HepG2 (cell line): ENCODE data around the gene EIF5A2. TPM values are rescaled to one million over a fixed set of nuclear protein-coding genes. Genes with fewer than 3 reads are reported as not detected.

Experiments used
- ATAC-seq: fragments of 200-7000 bp; cut with Tn5 transposase; 3 replicates; pipeline ENCODE4 v1.9.1; 2020; ENCODE audit warnings: mild to moderate bottlenecking, moderate library complexity
- BruUV-seq: library from RNA; stranded (reverse); fragments of 400-500 nt; replicated peaks from 2 replicates; lab custom pipeline; 2021; lab: Mats Ljungman, UMichigan
- CTCF ChIA-PET: fragments of 300-600 bp; formaldehyde crosslinking; extraction: SDS; loops from one replicate; lab custom pipeline; 2021; ENCODE audit warnings: low total read pairs, inconsistent platforms, low intra/inter-chr PET ratio; lab: Yijun Ruan, JAX
- POLR2A ChIA-PET: fragments of 350-600 bp; sonication (Branson Sonifier 250); formaldehyde crosslinking; loops from one replicate; lab custom pipeline; 2020; ENCODE audit warnings: antibody characterized with exemption, inconsistent platforms; lab: Yijun Ruan, JAX
- DNase-seq: peaks from one replicate; pipeline ENCODE4 v3.0.0-alpha.2; 2015; ENCODE audit warnings: low spot score
- FAIRE-seq: peaks from 3 replicates; lab custom pipeline; 2011; peaks lifted over from hg19 to GRCh38; lab: Jason Lieb, UNC
- H2AFZ ChIP-seq: one replicate; pipeline ENCODE4 v1.6.1; 2011; ENCODE audit warnings: low read length, inconsistent platforms
- H3K27ac ChIP-seq: fragments of 300-600 bp; 3 replicates; pipeline ENCODE4 v1.8.0; 2011; ENCODE audit warnings: mixed run types, mild to moderate bottlenecking, mixed read lengths, low read length, inconsistent platforms; ENCODE audit not compliant: insufficient read depth; ENCODE audit errors: extremely low read length
- H3K27me3 ChIP-seq, 2 experiments: fragments of 200-600 bp in 1 of 2; 2 replicates in 1 of 2; 3 replicates in 1 of 2; pipeline versions ENCODE4 v1.6.0 to v1.8.0; 2011; ENCODE audit warnings: low read length in 2 of 2, mild to moderate bottlenecking in 2 of 2, moderate library complexity in 2 of 2, inconsistent platforms in 1 of 2; ENCODE audit not compliant: insufficient read depth in 2 of 2, control insufficient read depth in 1 of 2
- H3K36me3 ChIP-seq, 2 experiments: fragments of 200-600 bp in 1 of 2; replicated peaks in 1 of 2; 2 replicates in 1 of 2; 3 replicates in 1 of 2; pipeline versions ENCODE4 v1.5.1 to v1.8.0; 2011; ENCODE audit warnings: low read length in 2 of 2, inconsistent platforms in 1 of 2; ENCODE audit not compliant: insufficient read depth in 2 of 2, control insufficient read depth in 1 of 2
- H3K4me1 ChIP-seq: 2 replicates; pipeline ENCODE4 v1.5.1; 2012; ENCODE audit warnings: low read length, inconsistent platforms; ENCODE audit not compliant: insufficient read depth
- H3K4me2 ChIP-seq: 2 replicates; pipeline ENCODE4 v1.6.0; 2011; ENCODE audit warnings: low read depth, low read length, inconsistent platforms
- H3K4me3 ChIP-seq, 3 experiments: fragments of 200-600 bp in 1 of 3; sonication (generic), shearing (Covaris generic) in 1 of 3; replicated peaks in 1 of 3; 2 replicates each; pipeline ENCODE4 v1.5.1; 2011 to 2016; ENCODE audit warnings: low read length in 3 of 3, inconsistent platforms in 2 of 3, low read depth in 2 of 3, mild to moderate bottlenecking in 2 of 3, control low read depth in 1 of 3, mixed read lengths in 1 of 3; ENCODE audit not compliant: insufficient read depth in 1 of 3
- H3K79me2 ChIP-seq: one replicate; pipeline ENCODE4 v1.6.1; 2011; ENCODE audit warnings: low read length, inconsistent platforms; ENCODE audit not compliant: insufficient read depth
- H3K9ac ChIP-seq: 2 replicates; pipeline ENCODE4 v1.6.0; 2011; ENCODE audit warnings: mild to moderate bottlenecking, low read depth, low read length, inconsistent platforms; ENCODE audit not compliant: insufficient read depth
- H3K9me3 ChIP-seq: 2 replicates; pipeline ENCODE4 v1.5.1; 2012; ENCODE audit warnings: mild to moderate bottlenecking, low read length
- H4K20me1 ChIP-seq: 2 replicates; pipeline ENCODE4 v1.6.0; 2011; ENCODE audit warnings: inconsistent platforms, mild to moderate bottlenecking, low read length, moderate library complexity; ENCODE audit not compliant: insufficient read depth
- ARHGAP35 ChIP-seq: sonication (generic); formaldehyde crosslinking; IDR thresholded peaks from 2 replicates; pipeline ENCODE4 v1.9.0; 2022; ENCODE audit warnings: mild to moderate bottlenecking, inconsistent platforms, moderate library complexity, missing genetic modification reagents, borderline replicate concordance
- MAFF ChIP-seq: IDR thresholded peaks from 2 replicates; pipeline ENCODE4 v1.6.1; 2011; ENCODE audit warnings: low read depth, low read length, improper control_type of control experiment
- MAFK ChIP-seq, 2 experiments: IDR thresholded peaks in 1 of 2; conservative IDR thresholded peaks in 1 of 2; 2 replicates each; pipeline ENCODE4 v1.6.1; 2011; ENCODE audit warnings: improper control_type of control experiment in 2 of 2, low read length in 2 of 2
- NAIF1 ChIP-seq: sonication (generic); formaldehyde crosslinking; IDR thresholded peaks from 2 replicates; pipeline ENCODE4 v1.5.0; 2020; ENCODE audit warnings: mild to moderate bottlenecking, missing genetic modification reagents, borderline replicate concordance
- RNF2 ChIP-seq: fragments of 450-650 bp; conservative IDR thresholded peaks from 2 replicates; pipeline ENCODE4 v1.6.1; 2016; ENCODE audit warnings: low read depth
- TCF7L2 ChIP-seq: IDR thresholded peaks from 2 replicates; pipeline ENCODE4 v1.6.1; 2011; ENCODE audit warnings: mild to moderate bottlenecking, low read depth, low read length, moderate library complexity
- ZFP62 ChIP-seq: sonication (generic); formaldehyde crosslinking; IDR thresholded peaks from 2 replicates; pipeline ENCODE4 v1.4.0; 2020; ENCODE audit warnings: missing genetic modification reagents
- ZNF235 ChIP-seq: sonication (generic); formaldehyde crosslinking; IDR thresholded peaks from 2 replicates; pipeline ENCODE4 v1.8.1; 2023; ENCODE audit warnings: mild to moderate bottlenecking, missing genetic modification reagents, borderline replicate concordance
- WGBS: methylation state at CpG from one replicate; pipeline ENCODE4 v1.1.6; 2017; ENCODE audit warnings: low lambda C conversion rate; 5-methylcytosine and 5-hydroxymethylcytosine counted together
- in situ Hi-C: cut with HindIII; loops from 2 replicates; pipeline ENCODE4 v1.10.0; 2017; ENCODE audit warnings: low pct_unique_long_range_greater_than_20kb; ENCODE audit not compliant: extremely low pct_ligation_motif_present
- intact Hi-C: fragments of 100-400 bp; cut with micrococcal nuclease; formaldehyde crosslinking; loops from one replicate; pipeline ENCODE4 v1.10.0; 2022; ENCODE audit not compliant: unreplicated experiment
- polyA plus RNA-seq, 8 experiments: library from polyadenylated mRNA; depleted of rRNA in 3 of 8; stranded (reverse) in 7 of 8; unstranded in 1 of 8; fragments of >200 nt; fragmentation: Illumina TruSeq in 4 of 8; extraction: Trizol in 4 of 8; gene quantifications; 2 replicates each; pipeline versions ENCODE4 v1.2.1 to v1.2.3, GENCODE V29; 2011 to 2016; ENCODE audit warnings: low read depth in 4 of 8, missing spikeins in 1 of 8, mixed read lengths in 1 of 8; ENCODE audit not compliant: insufficient read depth in 1 of 8
- total RNA-seq, 5 experiments: library from RNA; depleted of rRNA; stranded (reverse); fragments of >200 nt; fragmentation: Illumina TruSeq; extraction: Trizol; gene quantifications; 2 replicates each; pipeline ENCODE4 v1.2.3, GENCODE V29; 2016; ENCODE audit warnings: low read depth in 1 of 5
- TF ChIP-seq, protein P1 (sequence below): sonication (generic); formaldehyde crosslinking; IDR thresholded peaks from 2 replicates; pipeline ENCODE4 v1.5.0; 2020; ENCODE audit warnings: mild to moderate bottlenecking, low read depth, missing genetic modification reagents, borderline replicate concordance
- TF ChIP-seq, protein P2 (sequence below): IDR thresholded peaks from 2 replicates; pipeline ENCODE4 v1.6.1; 2016; ENCODE audit warnings: missing compliant biosample characterization, missing genetic modification reagents, borderline replicate concordance
- TF ChIP-seq, protein P3 (sequence below): sonication (generic); formaldehyde crosslinking; conservative IDR thresholded peaks from 2 replicates; pipeline ENCODE4 v1.8.0; 2022; ENCODE audit warnings: mild to moderate bottlenecking, moderate library complexity, missing genetic modification reagents
- TF ChIP-seq, protein P4 (sequence below): sonication (generic); formaldehyde crosslinking; IDR thresholded peaks from 2 replicates; pipeline ENCODE4; 2020; ENCODE audit warnings: missing genetic modification reagents, mild to moderate bottlenecking, borderline replicate concordance

Gene EIF5A2
- total and polyA plus RNA-seq, 2 of the 13 experiments (the other 11 are each of a cell fraction or from before 2014, with no cell fraction given) = 3.5 to 9.4 TPM

DNA sequence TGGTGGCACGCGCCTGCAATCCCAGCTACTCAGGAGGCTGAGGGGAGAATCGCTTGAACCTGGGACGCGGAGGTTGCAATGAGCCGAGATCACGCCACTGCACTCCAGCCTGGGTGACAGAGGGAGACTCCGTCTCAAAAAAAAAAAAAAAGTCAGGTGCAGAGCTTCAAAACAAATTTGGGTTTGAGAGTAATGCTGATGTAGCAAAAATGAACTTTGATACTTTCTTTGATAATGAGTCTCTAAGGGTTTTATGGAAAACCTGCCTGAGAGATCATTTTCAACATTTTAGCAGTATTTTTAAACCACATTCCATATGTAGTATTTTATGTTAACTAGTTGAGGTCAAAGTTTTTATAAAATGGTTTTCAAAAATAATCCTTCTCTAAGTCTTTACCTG is 14.5 kb downstream of the EIF5A2 start:
- in situ Hi-C loops = no loop called here
- Histone ChIP-seq H2AFZ (no peak overlapping the region), H3K4me3 (no peak overlapping the region), H3K9me3 (peaks cover 7% of the 10 kb centered on the region; the same call in 1 of the 2 replicates), H3K4me1 (no peaks in the 10 kb centered on the region), H3K27ac (no peak overlapping the region), H3K4me2 (no peak overlapping the region), H3K36me3 (no peaks in the 10 kb centered on the region), H3K27me3 (no peaks in the 10 kb centered on the region), H3K9ac (no peak overlapping the region), H3K79me2 (no peaks in the 10 kb centered on the region), H4K20me1 (no peaks in the 10 kb centered on the region)
- ChIA-PET CTCF (no interaction called here), POLR2A (no interaction called here)
- intact Hi-C loops = no loop called here
- no peak for FAIRE-seq
- DNase-seq = no peak
- no peak for ATAC-seq
- WGBS = 97% methylated on average over 8 of the region's 8 CpGs
- TF ChIP-seq MAFF (peak; percentile 94), NAIF1 (CRISPR knock-in tag) (no peak), MAFK (conservative IDR thresholded peaks at IDR 0.05 in 1 of 2, IDR thresholded peaks at IDR 0.05 in 1 of 2; ENCODE audit: low read length in 2 of 2) (peak; percentile 94 to 96), RNF2 (no peak)
- BruUV-seq = no TSS peak

DNA sequence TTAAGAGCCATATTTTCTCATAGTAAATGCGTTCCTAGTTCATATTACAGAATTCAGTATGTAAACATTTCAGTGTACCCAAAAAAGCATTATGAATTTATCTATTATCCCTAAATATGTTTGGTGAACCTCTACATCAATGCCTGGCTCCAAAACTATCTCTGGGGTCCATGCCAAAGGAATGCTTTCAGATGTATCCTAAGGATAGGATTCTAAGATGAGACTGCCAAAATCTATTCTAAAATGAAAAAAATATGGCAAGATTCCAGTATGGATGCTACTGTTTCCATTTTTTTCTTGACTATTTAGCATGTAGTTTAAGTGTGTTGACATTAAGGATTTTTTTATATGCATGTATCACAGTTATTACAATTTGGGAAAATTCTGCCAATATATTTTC is 18.8 kb downstream of the EIF5A2 start:
- BruUV-seq = no TSS peak
- no peak for DNase-seq
- in situ Hi-C loops (no loop called here), intact Hi-C loops (no loop called here)
- no peaks in the 10 kb centered on the region for H3K36me3 ChIP-seq
- no peaks in the 10 kb centered on the region for H3K9me3 ChIP-seq
- ChIA-PET CTCF (no interaction called here), POLR2A (no interaction called here)
- H3K79me2 ChIP-seq = no peaks in the 10 kb centered on the region
- 100% methylated on average over 1 of the region's 1 CpG for WGBS
- no peak for ATAC-seq
- FAIRE-seq = no peak
- no peak overlapping the region for H3K4me3 ChIP-seq
- H4K20me1 ChIP-seq = no peaks in the 10 kb centered on the region
- H3K9ac ChIP-seq = no peak overlapping the region
- no peaks in the 10 kb centered on the region for H3K4me1 ChIP-seq
- no peak overlapping the region for H2AFZ ChIP-seq
- no peaks in the 10 kb centered on the region for H3K27me3 ChIP-seq
- no peak overlapping the region for H3K27ac ChIP-seq
- H3K4me2 ChIP-seq = no peak overlapping the region
- TF ChIP-seq ARHGAP35 (no peak), TCF7L2 (no peak), ZNF235 (no peak), ZFP62 (CRISPR knock-in tag) (no peak)
- TF ChIP-seq, protein P1, sequence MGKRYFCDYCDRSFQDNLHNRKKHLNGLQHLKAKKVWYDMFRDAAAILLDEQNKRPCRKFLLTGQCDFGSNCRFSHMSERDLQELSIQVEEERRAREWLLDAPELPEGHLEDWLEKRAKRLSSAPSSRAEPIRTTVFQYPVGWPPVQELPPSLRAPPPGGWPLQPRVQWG = no peak
- TF ChIP-seq, protein P2, sequence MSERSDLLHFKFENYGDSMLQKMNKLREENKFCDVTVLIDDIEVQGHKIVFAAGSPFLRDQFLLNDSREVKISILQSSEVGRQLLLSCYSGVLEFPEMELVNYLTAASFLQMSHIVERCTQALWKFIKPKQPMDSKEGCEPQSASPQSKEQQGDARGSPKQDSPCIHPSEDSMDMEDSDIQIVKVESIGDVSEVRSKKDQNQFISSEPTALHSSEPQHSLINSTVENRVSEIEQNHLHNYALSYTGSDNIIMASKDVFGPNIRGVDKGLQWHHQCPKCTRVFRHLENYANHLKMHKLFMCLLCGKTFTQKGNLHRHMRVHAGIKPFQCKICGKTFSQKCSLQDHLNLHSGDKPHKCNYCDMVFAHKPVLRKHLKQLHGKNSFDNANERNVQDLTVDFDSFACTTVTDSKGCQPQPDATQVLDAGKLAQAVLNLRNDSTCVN (CRISPR knock-in tag) = no peak
- TF ChIP-seq, protein P3, sequence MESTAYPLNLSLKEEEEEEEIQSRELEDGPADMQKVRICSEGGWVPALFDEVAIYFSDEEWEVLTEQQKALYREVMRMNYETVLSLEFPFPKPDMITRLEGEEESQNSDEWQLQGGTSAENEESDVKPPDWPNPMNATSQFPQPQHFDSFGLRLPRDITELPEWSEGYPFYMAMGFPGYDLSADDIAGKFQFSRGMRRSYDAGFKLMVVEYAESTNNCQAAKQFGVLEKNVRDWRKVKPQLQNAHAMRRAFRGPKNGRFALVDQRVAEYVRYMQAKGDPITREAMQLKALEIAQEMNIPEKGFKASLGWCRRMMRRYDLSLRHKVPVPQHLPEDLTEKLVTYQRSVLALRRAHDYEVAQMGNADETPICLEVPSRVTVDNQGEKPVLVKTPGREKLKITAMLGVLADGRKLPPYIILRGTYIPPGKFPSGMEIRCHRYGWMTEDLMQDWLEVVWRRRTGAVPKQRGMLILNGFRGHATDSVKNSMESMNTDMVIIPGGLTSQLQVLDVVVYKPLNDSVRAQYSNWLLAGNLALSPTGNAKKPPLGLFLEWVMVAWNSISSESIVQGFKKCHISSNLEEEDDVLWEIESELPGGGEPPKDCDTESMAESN (CRISPR knock-in tag) = no peak
- TF ChIP-seq, protein P4, sequence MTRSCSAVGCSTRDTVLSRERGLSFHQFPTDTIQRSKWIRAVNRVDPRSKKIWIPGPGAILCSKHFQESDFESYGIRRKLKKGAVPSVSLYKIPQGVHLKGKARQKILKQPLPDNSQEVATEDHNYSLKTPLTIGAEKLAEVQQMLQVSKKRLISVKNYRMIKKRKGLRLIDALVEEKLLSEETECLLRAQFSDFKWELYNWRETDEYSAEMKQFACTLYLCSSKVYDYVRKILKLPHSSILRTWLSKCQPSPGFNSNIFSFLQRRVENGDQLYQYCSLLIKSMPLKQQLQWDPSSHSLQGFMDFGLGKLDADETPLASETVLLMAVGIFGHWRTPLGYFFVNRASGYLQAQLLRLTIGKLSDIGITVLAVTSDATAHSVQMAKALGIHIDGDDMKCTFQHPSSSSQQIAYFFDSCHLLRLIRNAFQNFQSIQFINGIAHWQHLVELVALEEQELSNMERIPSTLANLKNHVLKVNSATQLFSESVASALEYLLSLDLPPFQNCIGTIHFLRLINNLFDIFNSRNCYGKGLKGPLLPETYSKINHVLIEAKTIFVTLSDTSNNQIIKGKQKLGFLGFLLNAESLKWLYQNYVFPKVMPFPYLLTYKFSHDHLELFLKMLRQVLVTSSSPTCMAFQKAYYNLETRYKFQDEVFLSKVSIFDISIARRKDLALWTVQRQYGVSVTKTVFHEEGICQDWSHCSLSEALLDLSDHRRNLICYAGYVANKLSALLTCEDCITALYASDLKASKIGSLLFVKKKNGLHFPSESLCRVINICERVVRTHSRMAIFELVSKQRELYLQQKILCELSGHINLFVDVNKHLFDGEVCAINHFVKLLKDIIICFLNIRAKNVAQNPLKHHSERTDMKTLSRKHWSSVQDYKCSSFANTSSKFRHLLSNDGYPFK (CRISPR knock-in tag) = no peak
